LNCAP (cell line): ENCODE measurements around the gene SCN9A.
A peak's percentile ranks its signal among the peaks of the same experiment; 100 is the strongest.

ENCODE experiments used
- TF ChIP-seq, protein P1 (sequence below): fragments of 450-650 bp; IDR thresholded peaks from 2 replicates; pipeline ENCODE4 v1.5.1; 2017; ENCODE audit warnings: mild to moderate bottlenecking

SCN9A gene

GRCh38 chr2:166179201-166179600 lies 196.5 kb downstream of the SCN9A start:
- TF ChIP-seq, protein P1, sequence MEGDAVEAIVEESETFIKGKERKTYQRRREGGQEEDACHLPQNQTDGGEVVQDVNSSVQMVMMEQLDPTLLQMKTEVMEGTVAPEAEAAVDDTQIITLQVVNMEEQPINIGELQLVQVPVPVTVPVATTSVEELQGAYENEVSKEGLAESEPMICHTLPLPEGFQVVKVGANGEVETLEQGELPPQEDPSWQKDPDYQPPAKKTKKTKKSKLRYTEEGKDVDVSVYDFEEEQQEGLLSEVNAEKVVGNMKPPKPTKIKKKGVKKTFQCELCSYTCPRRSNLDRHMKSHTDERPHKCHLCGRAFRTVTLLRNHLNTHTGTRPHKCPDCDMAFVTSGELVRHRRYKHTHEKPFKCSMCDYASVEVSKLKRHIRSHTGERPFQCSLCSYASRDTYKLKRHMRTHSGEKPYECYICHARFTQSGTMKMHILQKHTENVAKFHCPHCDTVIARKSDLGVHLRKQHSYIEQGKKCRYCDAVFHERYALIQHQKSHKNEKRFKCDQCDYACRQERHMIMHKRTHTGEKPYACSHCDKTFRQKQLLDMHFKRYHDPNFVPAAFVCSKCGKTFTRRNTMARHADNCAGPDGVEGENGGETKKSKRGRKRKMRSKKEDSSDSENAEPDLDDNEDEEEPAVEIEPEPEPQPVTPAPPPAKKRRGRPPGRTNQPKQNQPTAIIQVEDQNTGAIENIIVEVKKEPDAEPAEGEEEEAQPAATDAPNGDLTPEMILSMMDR = peak; percentile 39

DNA sequence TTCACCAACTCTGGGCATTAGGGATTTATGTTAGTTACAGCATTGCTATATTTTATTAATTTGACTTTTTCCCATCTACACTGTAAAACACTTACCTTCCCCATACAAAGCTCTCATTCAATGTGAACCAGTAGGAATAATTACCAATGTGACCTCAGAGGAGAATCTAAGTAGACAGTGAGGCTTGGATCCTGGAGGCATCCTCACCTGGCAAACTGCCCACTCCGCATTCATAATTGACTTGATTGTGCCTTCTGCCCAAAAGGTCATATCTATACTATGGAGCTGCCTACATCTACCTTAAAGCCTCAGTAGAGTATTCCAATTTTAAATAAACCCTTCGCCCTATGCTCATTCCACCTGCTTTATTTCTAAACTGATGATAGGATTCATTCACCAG lies 202.5 kb downstream of the SCN9A start:
- TF ChIP-seq, protein P1 = no peak

DNA sequence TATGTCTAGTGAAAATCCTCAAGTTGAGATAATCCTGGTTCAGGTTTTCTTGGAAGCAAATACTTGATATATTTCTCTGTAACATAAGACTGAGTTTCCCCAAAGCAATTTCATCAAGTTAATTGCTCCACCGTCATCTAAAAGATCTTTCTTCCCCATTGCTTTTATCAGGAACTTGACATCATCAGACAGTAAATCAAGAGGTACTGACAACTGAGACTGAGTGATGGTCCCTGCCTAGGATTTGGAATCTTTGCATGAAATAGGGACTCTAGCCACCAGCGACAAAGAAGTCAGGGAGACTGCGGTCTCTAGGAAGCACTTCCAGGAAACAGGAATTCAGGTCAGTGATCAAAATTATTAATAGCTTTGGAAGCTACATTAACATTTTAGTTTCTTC lies 204.5 kb downstream of the SCN9A start:
- TF ChIP-seq, protein P1 = no peak

- TF ChIP-seq, protein P1 = no peak
Measured at GRCh38 chr2:166170356-166170755, 205.4 kb downstream of the SCN9A start.

DNA sequence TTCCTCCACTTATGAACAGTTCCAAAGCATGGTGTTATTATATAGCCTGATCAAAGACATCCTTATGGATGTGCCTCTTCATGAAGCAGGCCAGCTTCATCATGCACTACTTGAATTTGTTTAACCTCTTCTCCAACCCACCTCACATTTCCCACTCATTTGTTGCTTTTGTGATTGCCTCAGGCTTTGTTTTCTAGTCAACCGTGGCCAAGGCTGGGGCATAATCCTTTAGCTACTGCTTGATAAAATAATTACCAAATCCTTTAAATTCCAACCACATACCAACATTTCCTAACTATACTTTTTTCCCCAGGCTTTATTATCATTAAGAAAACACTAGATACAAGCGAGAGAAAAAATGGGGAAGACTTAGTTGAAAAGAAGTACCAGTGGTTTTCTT lies 208.3 kb downstream of the SCN9A start:
- TF ChIP-seq, protein P1 = no peak

DNA sequence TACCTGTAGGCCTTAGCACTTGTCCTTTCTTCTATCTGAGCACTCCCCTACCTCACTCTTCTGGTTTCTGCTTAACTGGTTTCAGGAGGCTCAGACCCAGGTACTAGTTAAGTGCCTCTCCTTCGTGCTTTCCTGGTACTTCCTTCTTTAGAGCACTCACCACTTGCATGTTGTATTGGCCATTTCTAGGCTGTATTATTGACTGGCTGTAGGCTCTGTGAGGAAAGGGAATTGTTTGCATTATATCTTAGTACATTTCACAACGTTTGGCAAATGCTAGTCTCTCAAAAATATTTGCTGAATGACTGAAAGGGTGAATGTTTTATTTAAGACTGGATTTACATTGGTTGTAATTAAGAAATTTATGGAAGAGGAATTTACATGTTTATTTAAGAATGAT lies 212.0 kb downstream of the SCN9A start:
- TF ChIP-seq, protein P1 = no peak

GRCh38 chr2:166158546-166158945 lies 217.2 kb downstream of the SCN9A start:
- TF ChIP-seq, protein P1 = no peak

- TF ChIP-seq, protein P1 = no peak
Measured at GRCh38 chr2:166157578-166157977, 218.2 kb downstream of the SCN9A start.
